SK-N-MC (cell line): Measurements from ENCODE around the gene BRWD1.

Experiments used
- EZH2 ChIP-seq: fragments of 200-600 bp; sonication (generic); IDR thresholded peaks from one replicate; pipeline ENCODE4 v1.6.1; 2017; ENCODE audit warnings: antibody characterized with exemption
- POLR2AphosphoS5 ChIP-seq: IDR thresholded peaks from 2 replicates; pipeline ENCODE4 v1.6.1; 2012; ENCODE audit warnings: mild to moderate bottlenecking, low read depth, low read length, borderline replicate concordance

DNA sequence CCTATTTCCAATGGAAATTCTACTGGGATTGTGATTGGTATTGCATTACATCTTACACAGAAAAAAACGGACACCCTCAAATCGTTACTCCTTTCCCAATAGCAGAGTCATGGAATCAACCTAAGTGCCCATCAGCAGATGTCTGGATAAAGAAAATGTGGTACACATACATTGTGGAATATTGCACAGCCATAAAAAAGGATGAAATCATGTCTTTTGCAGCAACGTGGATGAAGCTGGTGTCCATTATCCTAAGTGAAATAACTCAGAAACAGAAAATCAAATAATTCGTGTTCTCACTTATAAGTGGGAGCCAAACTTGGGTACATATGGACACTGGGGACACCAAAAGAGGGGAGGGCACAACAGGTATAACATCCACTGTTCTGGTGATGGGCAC is 21.2 kb upstream of the BRWD1 start:
- no peak for TF ChIP-seq POLR2AphosphoS5
- TF ChIP-seq EZH2, result no peak
